Natural killer cell (primary cell): ENCODE results near the gene SPTLC3. TPM values are rescaled to one million over a fixed set of nuclear protein-coding genes. Genes with fewer than 3 reads are reported as not detected.

Experiments used
- ATAC-seq, 3 donors: fragments of 150-1000 bp in 2 of 3; fragments of 200-7000 bp in 1 of 3; cut with Tn5 transposase; 1 replicate in 1 of 3; 2 replicates in 2 of 3; pipeline ENCODE4 v1.10.0; 2021; ENCODE audit warnings: mild to moderate bottlenecking in 2 of 3, moderate library complexity in 2 of 3
- DNase-seq, 2 donors: peaks; one replicate each; pipeline versions ENCODE4 v3.0.0 to v3.0.0-alpha.2; 2013 to 2021; ENCODE audit warnings: mixed read lengths in 1 of 2
- H3K27ac ChIP-seq: one replicate; pipeline ENCODE4 v1.5.1; 2013; ENCODE audit warnings: mild to moderate bottlenecking, low read length
- H3K27me3 ChIP-seq: one replicate; pipeline ENCODE4 v1.6.1; 2013; ENCODE audit warnings: low read length; ENCODE audit not compliant: control insufficient read depth, insufficient read depth
- H3K36me3 ChIP-seq: one replicate; pipeline ENCODE4 v1.6.1; 2013; ENCODE audit warnings: low read length; ENCODE audit not compliant: control insufficient read depth, insufficient read depth
- H3K4me1 ChIP-seq: one replicate; pipeline ENCODE4 v1.6.1; 2013; ENCODE audit warnings: low read length; ENCODE audit not compliant: control insufficient read depth, insufficient read depth
- H3K4me3 ChIP-seq: one replicate; pipeline ENCODE4 v1.5.1; 2013; ENCODE audit warnings: low read length
- H3K9me3 ChIP-seq: one replicate; pipeline ENCODE4 v1.6.1; 2013; ENCODE audit warnings: low read length; ENCODE audit not compliant: control insufficient read depth, insufficient read depth
- H3K27ac Mint-ChIP-seq, 2 donors: one replicate each; pipeline ENCODE4 v1.8.0; 2022; ENCODE audit warnings: mild to moderate bottlenecking in 2 of 2, mixed read lengths in 2 of 2, moderate library complexity in 1 of 2
- H3K27me3 Mint-ChIP-seq, 2 donors: one replicate each; pipeline ENCODE4 v1.8.0; 2022; ENCODE audit warnings: low read depth in 2 of 2, mixed read lengths in 2 of 2
- H3K36me3 Mint-ChIP-seq: one replicate; pipeline ENCODE4 v1.8.0; 2022; ENCODE audit warnings: mixed read lengths
- H3K4me1 Mint-ChIP-seq, 2 donors: one replicate each; pipeline ENCODE4 v1.8.0; 2022; ENCODE audit warnings: mixed read lengths in 2 of 2
- H3K4me3 Mint-ChIP-seq: one replicate; pipeline ENCODE4 v1.8.0; 2022; ENCODE audit warnings: mild to moderate bottlenecking, moderate library complexity, mixed read lengths
- H3K9me3 Mint-ChIP-seq, 2 donors: one replicate each; pipeline ENCODE4 v1.8.0; 2022; ENCODE audit warnings: mixed read lengths in 2 of 2
- WGBS: methylation state at CpG from one replicate; pipeline ENCODE4 v1.1.7; 2013; ENCODE audit warnings: missing lambda C conversion rate; ENCODE audit not compliant: insufficient coverage; 5-methylcytosine and 5-hydroxymethylcytosine counted together
- intact Hi-C: fragments of 100-400 bp; cut with micrococcal nuclease; formaldehyde crosslinking; loops from one replicate; pipeline ENCODE4 v1.14.2; 2022
- total RNA-seq, 4 donors: library from RNA; stranded (reverse); fragments of 120-200 nt in 1 of 4; gene quantifications; one replicate each; pipeline versions ENCODE4 v1.2.3 to v1.2.4, GENCODE V29; 2013 to 2022
- TF ChIP-seq, protein P1 (sequence below): fragments of 200-600 bp; IDR thresholded peaks from one replicate; pipeline ENCODE4 v1.8.0; 2022; ENCODE audit warnings: antibody characterized with exemption

SPTLC3 gene
- total RNA-seq, 3 donors from 2014 or later (not counting 1 experiment from before 2014, with no cell fraction given): 1.5 to 4.6 (median 1.9) TPM

DNA sequence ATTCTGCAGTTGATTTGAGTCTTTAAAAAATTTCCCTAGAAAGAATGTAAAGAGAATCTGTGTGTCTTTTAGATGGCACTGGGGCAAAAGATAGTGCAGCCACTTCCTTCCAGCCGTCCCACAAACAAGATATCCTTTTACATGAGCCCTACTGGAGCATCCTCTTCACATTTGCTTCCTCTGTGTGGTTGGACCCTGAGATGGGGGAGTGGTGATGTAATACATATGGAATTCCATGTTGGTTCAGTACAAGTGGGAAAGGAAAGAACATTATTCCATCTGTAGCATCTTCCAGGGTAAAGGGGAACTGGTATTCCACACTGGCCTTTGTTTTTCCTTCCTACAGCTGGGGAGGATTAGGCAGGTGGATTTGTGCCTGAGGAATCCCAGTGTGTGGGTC is 133.4 kb downstream of the SPTLC3 start:
- ATAC-seq: no peak
- Mint-ChIP-seq H3K4me3 (peak overlapping the region; percentile 25), H3K4me1 (peaks cover 27 to 29% of the 10 kb centered on the region in 2 donors), H3K36me3 (peaks cover 5% of the 10 kb centered on the region), H3K27me3 (peaks cover 2 to 6% of the 10 kb centered on the region in 2 donors), H3K27ac (no peak overlapping the region), H3K9me3 (no peaks in the 10 kb centered on the region)
- H3K36me3 ChIP-seq: no peaks in the 10 kb centered on the region
- no peaks in the 10 kb centered on the region for H3K9me3 ChIP-seq
- no peak overlapping the region for H3K27ac ChIP-seq
- peaks cover 6% of the 10 kb centered on the region for H3K4me1 ChIP-seq
- H3K4me3 ChIP-seq: no peak overlapping the region
- DNase-seq: no peak
- TF ChIP-seq, protein P1, sequence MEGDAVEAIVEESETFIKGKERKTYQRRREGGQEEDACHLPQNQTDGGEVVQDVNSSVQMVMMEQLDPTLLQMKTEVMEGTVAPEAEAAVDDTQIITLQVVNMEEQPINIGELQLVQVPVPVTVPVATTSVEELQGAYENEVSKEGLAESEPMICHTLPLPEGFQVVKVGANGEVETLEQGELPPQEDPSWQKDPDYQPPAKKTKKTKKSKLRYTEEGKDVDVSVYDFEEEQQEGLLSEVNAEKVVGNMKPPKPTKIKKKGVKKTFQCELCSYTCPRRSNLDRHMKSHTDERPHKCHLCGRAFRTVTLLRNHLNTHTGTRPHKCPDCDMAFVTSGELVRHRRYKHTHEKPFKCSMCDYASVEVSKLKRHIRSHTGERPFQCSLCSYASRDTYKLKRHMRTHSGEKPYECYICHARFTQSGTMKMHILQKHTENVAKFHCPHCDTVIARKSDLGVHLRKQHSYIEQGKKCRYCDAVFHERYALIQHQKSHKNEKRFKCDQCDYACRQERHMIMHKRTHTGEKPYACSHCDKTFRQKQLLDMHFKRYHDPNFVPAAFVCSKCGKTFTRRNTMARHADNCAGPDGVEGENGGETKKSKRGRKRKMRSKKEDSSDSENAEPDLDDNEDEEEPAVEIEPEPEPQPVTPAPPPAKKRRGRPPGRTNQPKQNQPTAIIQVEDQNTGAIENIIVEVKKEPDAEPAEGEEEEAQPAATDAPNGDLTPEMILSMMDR: no peak
- WGBS: no CpG with 5 or more reads among the region's 1 CpG
- no peaks in the 10 kb centered on the region for H3K27me3 ChIP-seq
- intact Hi-C loops: no loop called here

DNA sequence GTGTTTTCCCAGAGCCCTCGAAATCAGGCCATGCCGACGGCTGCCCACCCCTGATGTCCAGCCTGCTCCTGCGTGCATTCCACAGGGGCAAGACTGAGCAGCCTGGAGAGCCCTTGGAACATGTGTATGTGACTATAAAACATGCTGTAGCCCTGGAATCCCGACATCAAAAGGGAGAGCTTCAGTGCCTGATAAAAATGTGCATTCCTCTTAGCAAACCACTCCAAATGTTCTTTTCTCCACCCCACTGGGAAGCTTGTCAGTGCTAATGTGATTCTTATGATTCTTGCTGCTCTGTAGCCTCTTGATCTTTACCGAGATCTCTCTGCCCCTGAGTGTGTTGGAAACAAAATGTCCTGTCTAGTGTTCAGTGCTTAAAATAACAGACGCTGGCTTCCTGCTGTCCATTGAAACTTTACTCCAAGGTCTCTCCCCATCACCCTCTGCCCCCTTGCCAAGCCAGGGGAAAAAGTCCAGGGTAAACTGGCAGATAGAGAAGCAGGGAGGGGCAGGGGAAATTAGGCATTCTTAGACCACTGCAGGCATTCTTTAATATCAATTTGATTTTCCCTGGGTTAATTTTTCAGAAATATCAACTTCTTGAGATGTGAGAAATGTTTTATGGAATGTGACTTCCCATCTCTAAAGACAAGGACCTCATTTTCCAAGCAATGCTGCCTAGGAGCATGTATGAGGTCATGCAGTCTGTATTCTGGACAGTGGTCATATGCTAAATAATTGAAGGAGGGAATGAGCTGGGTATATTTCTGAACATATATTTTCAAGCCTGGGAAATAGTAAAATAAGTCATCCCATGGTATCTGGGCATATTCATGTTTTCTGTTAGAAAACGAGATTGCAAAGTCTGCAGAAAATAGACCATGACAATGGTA is 138.5 kb downstream of the SPTLC3 start:
- WGBS: 85% methylated on average over 8 of the region's 8 CpGs
- no peaks in the 10 kb centered on the region for H3K9me3 Mint-ChIP-seq
- DNase-seq (no peak), ATAC-seq (no peak)
- Histone ChIP-seq H3K9me3 (no peaks in the 10 kb centered on the region), H3K27ac (no peak overlapping the region), H3K36me3 (no peaks in the 10 kb centered on the region), H3K4me3 (no peak overlapping the region), H3K4me1 (no peaks in the 10 kb centered on the region), H3K27me3 (no peaks in the 10 kb centered on the region)
- no peak overlapping the region for H3K27ac Mint-ChIP-seq
- TF ChIP-seq, protein P1: no peak
- H3K4me1 Mint-ChIP-seq: peaks cover 4 to 5% of the 10 kb centered on the region in 2 donors
- intact Hi-C loops: no loop called here
- peaks cover 0 to 2% of the 10 kb centered on the region in 2 donors for H3K27me3 Mint-ChIP-seq
- H3K4me3 Mint-ChIP-seq: no peak overlapping the region
- peaks cover 5% of the 10 kb centered on the region for H3K36me3 Mint-ChIP-seq

DNA sequence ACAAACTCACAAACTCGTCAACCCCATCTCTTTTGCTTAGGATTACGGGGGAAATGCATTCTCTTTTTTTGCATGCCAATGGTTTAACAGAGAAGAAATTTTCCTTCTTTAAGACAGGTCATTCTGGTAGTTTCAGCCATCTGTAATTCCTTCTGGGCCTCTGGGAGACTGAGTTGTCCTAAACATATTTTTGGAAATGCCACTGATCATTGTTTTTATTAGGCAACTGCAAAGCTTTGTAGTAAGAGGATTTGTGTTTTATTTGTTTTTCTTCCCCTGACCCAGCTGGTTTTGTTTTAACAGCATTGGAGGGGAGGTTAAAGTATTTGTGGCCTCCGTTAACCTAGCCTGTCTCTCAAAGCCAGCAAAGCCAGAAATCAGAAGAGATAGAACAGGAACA is 139.2 kb downstream of the SPTLC3 start:
- WGBS: 79% methylated on average over 3 of the region's 3 CpGs
- Histone ChIP-seq H3K4me1 (no peaks in the 10 kb centered on the region), H3K27me3 (no peaks in the 10 kb centered on the region), H3K9me3 (no peaks in the 10 kb centered on the region), H3K4me3 (no peak overlapping the region), H3K27ac (no peak overlapping the region), H3K36me3 (no peaks in the 10 kb centered on the region)
- TF ChIP-seq, protein P1: no peak
- no peak overlapping the region for H3K27ac Mint-ChIP-seq
- peaks cover 0 to 2% of the 10 kb centered on the region in 2 donors for H3K27me3 Mint-ChIP-seq
- H3K4me1 Mint-ChIP-seq: no peaks in the 10 kb centered on the region
- ATAC-seq (no peak), DNase-seq (no peak)
- H3K36me3 Mint-ChIP-seq: peaks cover 5% of the 10 kb centered on the region
- no peaks in the 10 kb centered on the region for H3K9me3 Mint-ChIP-seq
- H3K4me3 Mint-ChIP-seq: no peak overlapping the region
- intact Hi-C loops: no loop called here
